HG02571 (cell line): ENCODE data around the gene SMG9.
A peak's percentile ranks its signal among the peaks of the same experiment; 100 is the strongest.
"Not testable (repeated sequence)": the region's sequence is repeated elsewhere in the genome, so short reads cannot be mapped to it uniquely, and the experiment has no call there.

Source experiments
- ATAC-seq: cut with Tn5 transposase; IDR thresholded peaks from one replicate; pipeline ENCODE4 v1.9.1; 2021; ENCODE audit warnings: mild to moderate bottlenecking, moderate library complexity; ENCODE audit not compliant: unreplicated experiment

The SMG9 gene

DNA sequence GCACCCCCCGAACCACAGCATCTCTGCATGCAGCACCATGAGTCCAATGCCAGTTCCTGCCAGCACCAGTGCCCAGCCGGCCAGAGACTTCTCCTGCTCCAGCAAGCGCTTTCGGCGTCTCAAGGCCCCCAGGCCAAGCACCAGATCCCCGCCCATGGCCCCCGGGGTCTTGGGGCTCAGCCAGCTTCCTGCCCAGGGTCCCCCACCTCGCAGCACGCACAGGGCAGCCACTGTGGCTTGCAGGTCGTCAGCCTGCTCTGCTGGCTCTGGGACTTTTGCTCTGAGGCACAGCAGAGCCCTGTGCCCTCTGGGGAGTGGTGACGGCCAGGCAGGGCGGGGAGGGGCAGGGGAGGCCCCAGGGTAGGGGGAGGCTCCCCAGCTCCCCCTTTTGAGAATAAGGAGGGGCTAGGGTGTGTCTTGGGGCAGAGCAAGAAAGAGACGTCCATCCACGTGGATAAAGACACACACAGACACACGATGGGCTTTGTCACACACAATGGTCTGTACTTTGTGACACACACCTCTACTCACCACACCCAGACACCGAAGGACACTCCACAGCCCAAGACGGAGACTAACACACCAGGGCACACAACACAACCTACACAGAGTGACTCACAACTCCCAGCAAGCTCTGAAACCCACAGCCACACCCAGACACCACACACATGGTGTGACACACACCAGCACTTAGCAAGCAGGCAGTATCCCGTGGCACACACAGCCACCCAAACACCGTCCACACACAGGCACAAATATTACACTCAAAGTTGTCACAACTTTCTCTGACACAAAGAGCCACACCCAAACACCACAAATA, 26.2 kb upstream of the SMG9 start, which contains the start of gene KCNN4:
KCNN4 (minus strand) TSS at position 268 of the 820 bp plus-strand sequence; CDS start at position 156, 112 bp downstream.
- no peak for ATAC-seq

DNA sequence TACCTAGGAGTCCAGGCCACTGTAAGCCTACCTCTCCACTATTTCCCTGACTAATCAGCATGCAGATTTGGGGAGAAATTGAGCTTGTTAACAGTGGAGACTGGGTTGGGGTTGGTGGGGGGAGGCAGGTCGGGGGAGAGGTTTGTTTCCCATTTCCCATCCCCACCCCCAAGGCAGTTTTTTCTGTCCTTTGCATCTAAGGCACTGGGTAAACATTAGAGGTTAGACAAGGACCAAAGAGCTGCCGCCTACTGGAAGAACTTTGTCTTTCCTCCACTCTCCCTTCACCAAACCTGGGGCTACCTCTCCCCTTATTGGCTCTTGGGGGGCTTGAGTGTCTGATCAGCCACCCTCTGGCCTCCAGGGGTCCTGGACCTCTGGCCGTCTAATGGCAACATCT, 25.1 kb upstream of the SMG9 start:
- ATAC-seq, result no peak

DNA sequence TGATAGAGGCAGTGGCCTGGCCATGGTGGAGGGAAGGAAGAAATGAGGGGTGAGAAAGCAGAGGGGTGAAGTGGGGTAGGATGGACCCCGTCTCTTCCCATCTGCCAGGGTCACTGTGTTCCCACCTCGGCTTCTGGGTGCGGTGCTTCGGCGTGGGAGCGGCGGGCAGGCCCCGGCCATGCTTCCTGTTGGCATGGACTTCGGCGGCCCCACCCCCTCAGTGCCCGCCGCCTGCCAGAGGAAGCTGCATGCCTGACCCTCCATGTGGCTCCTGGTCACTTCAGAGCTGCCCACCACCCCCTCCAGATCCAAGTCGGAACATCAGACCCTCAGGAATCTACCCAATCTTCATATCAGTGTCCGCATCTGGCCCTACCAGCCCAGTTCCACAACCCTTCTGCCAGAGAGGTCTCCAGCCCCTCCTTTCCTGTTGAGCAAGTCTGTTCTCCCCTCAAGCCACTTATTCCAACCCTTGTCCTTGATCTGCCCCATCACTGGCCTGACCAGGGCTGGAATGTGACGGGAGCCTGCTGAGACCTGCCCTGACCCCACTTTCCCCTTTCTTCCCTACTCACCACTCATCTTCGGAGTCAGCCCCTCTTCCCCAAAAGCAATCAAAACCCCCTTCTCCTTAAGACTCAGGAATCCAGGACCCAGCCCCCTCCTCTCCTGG, 24.5 kb upstream of the SMG9 start:
- no peak for ATAC-seq

DNA sequence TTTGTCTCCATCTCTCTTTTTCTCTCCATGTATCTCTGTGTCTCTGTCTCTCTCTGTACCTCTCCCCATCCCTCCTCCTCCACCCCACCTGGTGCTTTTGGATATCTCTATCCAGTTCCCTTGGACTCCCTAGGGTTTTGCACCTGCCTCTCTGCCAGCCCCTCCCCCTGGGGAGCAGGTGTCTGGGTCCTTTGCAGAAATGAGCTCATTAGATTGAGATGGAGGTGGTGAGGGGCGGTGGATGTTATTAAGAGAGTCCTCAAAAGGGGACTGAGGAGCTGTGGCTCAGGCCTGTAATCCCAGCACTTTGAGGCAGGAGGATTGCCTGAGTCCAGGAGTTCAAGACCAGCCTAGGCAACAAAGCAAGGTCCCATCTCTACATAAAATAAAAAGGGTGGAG, 23.9 kb upstream of the SMG9 start:
- no peak for ATAC-seq

DNA sequence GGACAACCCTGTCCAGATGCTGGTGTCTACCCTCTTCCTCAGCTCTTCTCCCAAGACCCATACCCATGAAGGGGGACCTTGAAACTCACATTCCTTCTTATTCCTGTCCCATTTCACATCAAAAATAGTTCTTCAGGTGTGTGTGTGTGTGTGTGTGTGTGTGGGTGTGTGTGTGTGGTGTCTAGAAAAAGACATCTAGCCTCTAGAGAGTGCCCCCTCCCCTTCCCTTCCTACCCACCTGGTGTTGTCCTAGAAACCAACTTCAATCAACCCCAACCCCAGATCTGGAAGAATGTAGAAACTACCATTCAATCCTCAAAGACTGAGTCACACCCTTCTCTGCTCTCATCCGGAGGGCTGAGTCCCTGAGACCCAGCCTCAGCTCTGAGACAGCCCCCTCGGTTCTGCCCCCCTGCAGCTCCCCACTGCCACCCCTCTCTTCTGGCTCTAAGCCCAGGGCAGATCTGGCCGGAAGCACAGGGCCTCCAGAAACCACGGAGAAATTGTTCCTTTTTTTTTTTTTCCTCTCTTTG, 22.5 kb upstream of the SMG9 start:
- ATAC-seq, result no peak

DNA sequence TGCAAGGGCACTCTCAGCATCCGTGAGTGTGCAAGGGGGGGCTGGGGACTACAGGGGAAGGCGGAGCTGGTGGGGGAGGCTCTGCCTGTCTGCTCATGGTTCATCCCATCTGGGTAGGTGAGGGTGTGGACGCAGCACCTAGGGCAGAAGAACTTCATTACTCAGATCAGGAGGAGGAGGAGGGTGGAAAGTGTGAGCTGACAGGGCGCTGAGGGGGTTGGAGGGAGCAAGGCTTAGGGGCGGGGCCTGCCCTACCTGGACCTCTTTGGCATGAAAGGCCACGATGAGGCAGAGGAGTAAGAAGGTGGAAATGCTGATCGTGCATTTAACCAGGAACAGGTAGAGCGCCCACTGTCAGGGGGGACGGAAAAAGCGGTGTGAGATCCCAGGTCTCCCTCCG, 21.5 kb upstream of the SMG9 start:
- no peak for ATAC-seq

DNA sequence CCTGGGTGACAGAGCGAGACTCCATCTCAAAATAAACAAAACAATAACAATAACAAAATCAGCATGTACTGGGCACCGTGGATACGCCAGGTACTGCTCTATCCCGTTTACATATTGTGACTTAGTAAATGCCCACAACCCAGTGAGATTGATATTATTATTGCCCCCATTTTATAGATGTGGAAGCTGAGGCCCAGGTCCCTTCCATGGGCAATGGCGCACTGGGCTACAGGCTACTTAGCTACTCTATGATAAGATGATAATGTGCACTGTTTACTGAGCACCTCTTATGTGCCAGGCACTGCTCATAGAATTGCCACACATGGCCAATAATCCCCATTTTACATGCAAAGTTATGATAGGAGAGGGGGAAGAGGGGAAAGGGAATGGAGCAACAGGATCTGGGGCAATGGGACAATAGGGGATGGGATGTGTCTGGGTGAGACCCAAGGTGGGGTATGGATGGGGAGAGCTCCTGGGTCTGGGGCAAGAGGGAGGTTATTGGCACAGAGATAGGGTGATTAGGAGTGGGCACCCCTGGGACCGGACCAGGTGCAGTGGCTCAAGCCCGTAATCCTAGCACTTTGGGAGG, 20.6 kb upstream of the SMG9 start:
- no peak for ATAC-seq

DNA sequence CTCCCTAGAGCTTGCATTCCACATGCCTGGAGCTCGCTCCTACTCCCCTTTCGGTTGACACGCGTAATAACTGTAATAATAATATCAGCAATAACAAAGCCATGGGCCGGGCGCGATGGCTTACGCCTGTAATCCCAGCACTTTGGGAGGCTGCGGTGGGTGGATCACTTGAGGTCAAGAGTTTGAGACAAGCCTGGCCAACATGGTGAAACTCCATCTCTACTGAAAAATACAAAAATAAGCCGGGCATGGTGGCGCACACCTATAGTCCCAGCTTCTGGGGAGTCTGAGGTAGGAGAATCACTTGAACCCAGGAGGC, 20.1 kb upstream of the SMG9 start:
- not testable (repeated sequence) for ATAC-seq

DNA sequence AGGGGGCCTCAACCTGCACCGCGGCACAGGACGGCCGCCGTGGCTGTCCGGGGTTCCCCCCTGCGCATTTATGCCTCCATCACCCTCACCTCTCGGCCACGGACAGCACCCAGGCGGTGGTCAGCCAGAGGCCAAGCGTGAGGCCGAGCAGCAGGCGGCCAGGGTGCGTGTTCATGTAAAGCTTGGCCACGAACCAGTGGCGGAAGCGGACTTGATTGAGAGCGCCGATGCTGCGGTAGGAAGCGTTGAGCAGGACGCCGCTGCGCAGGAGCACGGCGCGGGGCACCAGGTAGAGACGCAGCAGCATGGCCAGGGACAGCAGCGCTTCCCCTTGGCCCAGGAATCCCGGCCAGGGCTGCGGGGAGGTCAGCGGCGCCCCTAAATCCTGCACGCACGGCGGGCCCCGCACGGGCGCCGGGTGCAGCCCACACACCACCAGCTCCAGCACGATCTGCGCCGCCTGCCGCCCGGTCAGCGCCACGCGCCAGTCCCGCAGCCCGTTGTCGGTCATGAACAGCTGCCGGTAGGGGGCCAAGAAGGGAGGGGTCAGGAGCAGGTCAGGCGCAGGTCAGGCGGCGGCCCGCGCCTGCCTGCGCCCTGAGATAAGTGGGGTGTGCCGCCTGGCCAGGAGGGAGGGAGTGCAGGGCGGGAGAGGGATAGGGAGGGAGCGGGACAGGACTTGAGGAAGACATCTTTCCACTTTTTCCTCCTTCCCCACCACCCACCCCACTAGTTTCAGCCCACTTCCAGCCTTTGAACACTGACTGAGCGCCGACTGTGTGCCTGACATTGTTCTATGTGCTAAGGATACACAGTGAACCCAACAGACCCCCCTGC, 19.6 kb upstream of the SMG9 start:
- ATAC-seq, result no peak

DNA sequence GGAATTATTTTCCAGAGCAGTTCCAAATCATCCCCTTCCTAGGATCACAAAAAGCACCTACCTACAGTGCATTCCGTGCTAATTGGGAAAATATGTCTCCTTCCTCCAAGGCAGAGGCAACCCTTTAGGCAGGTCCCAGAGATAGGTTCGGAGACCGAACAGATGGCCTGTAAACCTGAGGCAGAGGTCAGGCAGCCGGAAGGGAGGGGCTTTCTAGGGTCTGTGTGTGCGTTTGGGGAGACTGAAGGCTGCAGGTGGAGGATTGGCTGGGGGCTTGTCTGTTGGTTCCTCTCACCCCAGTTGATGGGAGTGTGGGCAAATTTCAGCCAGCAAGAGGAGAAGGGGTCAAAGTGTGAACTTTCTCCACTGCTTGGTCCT, 19.0 kb upstream of the SMG9 start:
- ATAC-seq, result no peak

DNA sequence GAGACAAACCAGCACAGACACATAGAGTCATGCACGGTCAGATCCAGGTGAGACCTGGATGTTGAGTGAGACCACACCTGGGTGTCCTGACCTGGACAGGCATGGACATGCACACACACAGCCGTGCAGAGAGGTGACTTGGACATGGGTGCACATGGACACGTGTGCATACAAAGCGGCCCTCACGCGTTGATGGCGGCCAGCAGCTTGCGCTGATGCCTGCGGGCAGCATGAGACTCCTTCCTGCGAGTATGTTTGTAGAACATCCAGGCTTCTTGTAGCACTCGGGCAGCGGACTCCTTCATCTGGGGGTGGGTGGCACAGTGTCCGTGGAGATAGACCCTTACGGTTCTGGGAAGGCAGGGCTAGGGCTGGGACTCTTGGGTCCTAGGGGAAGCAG, 14.5 kb upstream of the SMG9 start:
- no peak for ATAC-seq

DNA sequence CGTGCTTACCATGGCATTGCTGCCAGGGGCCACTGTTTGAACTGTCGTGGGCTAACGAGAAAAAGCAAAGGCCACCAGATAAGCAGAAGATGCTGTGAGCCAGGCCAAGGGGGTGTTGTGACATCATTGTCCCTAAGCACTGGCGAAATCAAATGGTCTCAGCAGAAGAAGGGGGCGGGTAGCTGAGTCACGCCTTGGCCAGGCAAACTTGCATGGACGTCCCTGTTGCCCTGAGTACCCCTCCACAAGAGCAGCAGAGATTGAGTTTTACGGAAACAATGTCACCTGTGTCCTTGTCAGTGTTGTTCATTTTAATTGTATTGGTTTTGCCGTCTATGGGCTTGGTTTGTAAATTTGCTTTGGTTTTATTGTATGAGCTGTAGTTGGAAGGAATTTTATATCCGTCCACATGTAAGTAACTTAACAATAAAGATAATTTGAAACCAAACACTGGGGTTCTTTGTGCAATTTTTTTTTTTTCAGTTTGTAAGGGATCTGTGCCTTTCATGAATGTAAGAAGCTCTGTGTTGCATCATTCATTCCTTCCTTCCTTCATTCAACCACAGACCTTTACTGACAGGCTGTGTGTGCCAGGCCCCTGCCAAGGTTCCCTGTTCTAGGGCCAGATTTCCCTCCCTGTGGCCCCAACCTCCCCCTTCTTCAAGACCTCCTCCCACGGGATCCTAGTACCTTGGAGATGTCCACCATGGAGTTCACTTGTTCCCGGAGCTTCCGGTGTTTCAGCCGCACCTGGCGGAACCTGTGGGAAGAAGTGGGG, 13.7 kb upstream of the SMG9 start:
- ATAC-seq, result no peak

DNA sequence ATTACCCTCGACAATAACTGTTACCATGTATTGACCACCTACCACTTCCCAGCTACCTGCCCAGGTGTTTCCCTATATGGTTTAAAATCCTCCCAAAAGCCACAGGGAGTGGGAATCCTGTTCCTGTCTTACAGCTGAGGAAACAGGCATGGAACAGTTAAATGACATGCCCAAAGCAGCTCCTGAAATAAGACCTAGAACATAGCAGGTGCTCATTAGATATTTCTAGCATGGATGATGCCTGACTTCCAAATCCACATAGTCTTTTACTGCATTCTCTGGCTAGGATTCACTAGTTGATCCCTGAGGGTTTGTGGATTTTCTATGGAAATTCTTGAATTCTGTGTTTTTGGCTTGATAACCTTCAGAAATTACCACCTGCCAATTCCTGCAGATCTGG, 13.1 kb upstream of the SMG9 start:
- ATAC-seq, result no peak

DNA sequence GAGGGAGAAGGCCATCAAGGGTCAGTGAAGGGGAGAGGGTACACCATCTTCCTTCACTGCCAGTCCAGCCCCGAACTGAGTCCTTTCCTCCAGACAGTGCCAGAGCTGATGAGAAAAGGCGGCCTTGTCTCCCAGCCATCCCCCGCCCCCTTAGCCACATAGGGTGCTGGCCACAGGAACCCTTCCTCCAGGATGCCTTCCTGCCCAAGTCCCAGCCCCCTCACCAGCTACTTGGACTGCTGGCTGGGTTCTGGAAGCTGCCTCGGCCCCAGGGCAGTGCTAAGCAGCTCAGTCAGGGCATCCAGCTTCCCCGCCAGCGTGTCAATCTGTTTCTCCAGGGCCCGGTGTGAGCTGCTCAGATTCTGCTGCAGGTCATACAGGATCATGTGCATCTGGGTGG, 12.6 kb upstream of the SMG9 start:
- ATAC-seq, result no peak

DNA sequence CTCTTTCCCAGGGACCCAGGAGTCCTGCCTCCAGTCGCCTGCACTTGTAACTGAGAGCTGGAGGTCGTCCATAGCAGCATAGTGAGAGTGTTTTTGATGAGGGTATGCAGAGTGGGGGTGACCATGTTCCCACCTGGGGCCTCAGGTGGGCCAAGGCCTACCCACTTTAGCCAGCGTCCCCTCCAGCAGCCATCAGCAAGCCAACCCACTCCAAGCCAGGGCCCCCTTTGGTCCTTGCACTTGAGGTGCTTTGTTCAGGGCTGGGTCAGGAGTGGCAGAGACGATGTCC, 11.9 kb upstream of the SMG9 start:
- ATAC-seq, result no peak

DNA sequence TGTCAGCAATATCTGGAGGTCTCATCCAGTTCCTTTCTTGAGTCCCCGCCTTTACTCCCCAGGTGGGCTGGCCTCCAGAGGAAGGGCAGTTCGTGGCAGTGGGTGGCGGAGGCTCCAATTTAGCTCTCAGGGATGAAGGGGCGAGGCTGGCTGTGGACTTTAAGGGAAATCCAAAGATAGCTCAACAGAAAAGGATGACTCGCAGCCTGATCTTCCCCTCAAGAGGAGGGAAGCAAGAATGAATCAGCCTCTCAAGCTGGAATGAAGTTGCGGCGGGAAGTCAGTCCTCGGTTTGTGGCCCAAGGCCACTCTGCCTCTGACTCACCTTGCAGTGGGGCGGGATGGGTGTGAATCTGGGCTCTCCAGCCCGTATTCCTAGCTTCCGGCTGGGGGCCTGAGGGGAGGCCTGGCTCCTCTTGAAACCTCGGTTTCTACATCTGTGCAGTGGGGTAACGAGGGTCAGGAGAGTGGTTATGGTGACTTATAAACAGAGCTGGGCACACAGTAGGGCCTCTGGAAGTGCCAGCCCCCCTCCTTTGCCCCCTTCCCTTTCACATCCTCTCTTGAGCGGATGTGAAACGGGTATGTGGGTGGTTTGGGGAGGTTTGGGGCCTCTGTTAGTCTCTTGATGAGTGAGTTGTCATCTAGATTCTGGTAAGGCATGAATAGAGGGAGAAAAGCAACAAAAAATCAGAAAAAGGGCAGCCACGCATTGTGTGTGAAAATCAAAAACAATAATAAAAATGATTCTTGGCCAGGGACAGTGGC, 10.5 kb upstream of the SMG9 start:
- ATAC-seq, result peak; percentile 57

DNA sequence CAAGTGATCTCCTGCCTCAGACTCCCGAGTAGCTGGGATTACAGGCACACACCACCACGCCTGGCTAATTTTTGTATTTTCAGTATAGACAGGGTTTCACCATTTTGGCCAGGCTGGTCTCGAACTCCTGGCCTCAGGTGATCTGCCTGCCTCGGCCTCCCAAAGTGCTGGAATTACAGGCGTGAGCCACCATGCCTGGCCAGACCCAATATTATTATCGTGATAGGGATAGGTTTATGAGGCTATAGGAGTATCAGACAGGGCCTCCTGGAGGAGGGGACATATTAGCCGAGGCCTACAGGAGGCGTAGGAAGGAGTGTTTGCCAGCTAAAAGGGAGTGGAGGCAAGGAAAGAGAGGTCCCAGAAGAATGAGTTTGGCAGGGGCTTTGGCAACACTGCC, 9.9 kb upstream of the SMG9 start:
- ATAC-seq, result not testable (repeated sequence)

DNA sequence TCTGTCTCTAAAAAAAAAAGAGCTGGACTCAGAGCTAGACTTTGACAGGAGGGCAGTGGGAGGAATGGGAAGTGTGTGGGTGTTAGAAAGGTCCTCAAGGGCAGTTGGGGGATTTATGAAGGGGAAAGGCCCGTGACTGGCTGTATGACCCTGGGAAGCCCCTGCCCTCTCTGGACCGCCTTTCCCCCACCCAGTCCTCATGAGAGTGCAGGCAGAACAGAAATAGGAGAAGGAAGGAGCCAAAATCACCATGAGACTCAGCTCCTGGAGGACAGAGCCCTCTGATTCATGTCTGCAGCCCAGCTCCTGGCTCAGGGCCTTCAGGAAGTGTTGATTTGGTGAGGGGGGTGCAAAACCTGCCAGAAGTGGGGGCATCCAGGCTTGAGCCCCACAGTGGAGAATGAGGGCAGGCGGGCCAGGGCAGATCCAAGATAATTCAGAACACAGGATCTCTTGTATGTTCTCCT, 8.7 kb upstream of the SMG9 start:
- ATAC-seq, result no peak

DNA sequence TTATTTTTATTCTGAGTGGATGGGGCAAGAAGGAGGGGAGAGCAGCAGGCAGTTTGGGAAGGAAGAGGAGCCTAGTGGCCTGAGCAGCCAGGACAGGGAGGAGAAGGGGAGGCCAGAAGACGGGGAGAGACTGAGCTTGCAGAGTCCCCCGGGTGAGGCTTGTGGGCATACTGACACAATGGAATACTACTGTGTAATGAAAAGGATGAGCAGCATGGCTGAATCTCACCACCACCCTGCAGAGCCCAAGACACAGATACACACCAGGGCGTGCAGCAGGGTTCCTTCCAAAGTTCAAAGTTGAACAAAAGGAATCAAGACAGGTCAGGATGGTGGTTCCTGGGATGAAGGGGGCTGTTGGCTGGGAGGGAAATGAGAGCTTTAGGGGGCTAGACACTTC, 8.1 kb upstream of the SMG9 start:
- ATAC-seq, result no peak

DNA sequence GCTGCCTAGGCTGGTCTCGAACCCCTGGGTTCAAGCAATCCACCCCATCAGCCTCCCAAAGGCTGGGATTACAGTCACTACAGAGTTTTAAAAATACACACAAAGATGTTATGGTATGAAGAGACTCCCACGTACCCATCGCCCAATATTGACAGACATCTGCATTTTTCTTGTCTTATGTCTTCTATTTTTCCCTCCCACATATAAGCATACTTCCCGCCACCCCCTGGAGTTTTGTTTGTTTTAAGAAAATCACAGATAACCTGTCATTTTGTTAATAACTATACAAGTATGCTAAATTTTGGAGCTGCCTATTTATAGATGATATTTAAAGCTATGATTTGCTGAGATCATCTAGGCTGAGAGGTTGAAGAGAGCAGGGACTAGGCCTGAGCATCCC, 6.2 kb upstream of the SMG9 start:
- ATAC-seq, result no peak
